Uterus (tissue), 4 donors: ENCODE data around the gene GTF3C5. TPM values are rescaled to one million over a fixed set of nuclear protein-coding genes. Genes with fewer than 3 reads are reported as not detected.

Experiments used
- DNase-seq, 2 donors: peaks; one replicate each; pipeline ENCODE4 v3.0.0-alpha.2; 2019 to 2020
- H3K27ac ChIP-seq, 2 donors: fragments of 200-600 bp; sonication (generic); 1 replicate in 1 of 2; 2 replicates in 1 of 2; pipeline ENCODE4 v1.5.1; 2016 to 2018
- H3K27me3 ChIP-seq, 2 donors: fragments of 200-600 bp; sonication (generic); one replicate each; pipeline ENCODE4 v1.5.1; 2018 to 2019; ENCODE audit warnings: control low read depth in 1 of 2
- H3K36me3 ChIP-seq, 2 donors: fragments of 200-600 bp; sonication (generic); one replicate each; pipeline ENCODE4 v1.5.1; 2019; ENCODE audit warnings: control low read depth in 1 of 2
- H3K4me1 ChIP-seq, 2 donors: fragments of 200-600 bp; sonication (generic); one replicate each; pipeline ENCODE4 v1.5.1; 2018 to 2019; ENCODE audit warnings: control low read depth in 1 of 2
- H3K4me3 ChIP-seq, 2 donors: fragments of 200-600 bp; sonication (generic); 1 replicate in 1 of 2; 2 replicates in 1 of 2; pipeline ENCODE4 v1.5.1; 2018 to 2019; ENCODE audit warnings: mild to moderate bottlenecking in 1 of 2
- H3K9me3 ChIP-seq, 2 donors: fragments of 200-600 bp; sonication (generic); one replicate each; pipeline ENCODE4 v1.5.1; 2019; ENCODE audit warnings: control low read depth in 1 of 2
- CTCF ChIP-seq, 4 experiments: fragments of 200-600 bp in 2 of 4; fragments of 450-650 bp in 2 of 4; sonication (generic) in 2 of 4; IDR thresholded peaks; one replicate each; pipeline ENCODE4 v1.5.1; 2016 to 2019; ENCODE audit warnings: antibody characterized with exemption in 4 of 4, mild to moderate bottlenecking in 2 of 4, moderate library complexity in 1 of 4
- POLR2A ChIP-seq, 2 donors: fragments of 450-650 bp; IDR thresholded peaks; one replicate each; pipeline ENCODE4 v1.6.1; 2016; ENCODE audit warnings: antibody characterized with exemption in 2 of 2, mild to moderate bottlenecking in 1 of 2, moderate library complexity in 1 of 2
- intact Hi-C: fragments of 100-400 bp; cut with DNase I; formaldehyde crosslinking; loops from one replicate; pipeline ENCODE4 v1.15.1; 2023; ENCODE audit warnings: low total_unique reads
- total RNA-seq, 4 donors: library from RNA; depleted of rRNA in 3 of 4; stranded (reverse); fragments of >200 nt in 3 of 4; gene quantifications; one replicate each; pipeline versions ENCODE4 v1.1.0 to v1.2.4, GENCODE V29; 2014 to 2023
- donor health status: DM: yes; HTN: yes; CAD: no.

GTF3C5 gene
- total RNA-seq, 4 donors from 2014 or later, result 26.6 to 52.8 (median 37.1) TPM

- intact Hi-C loops, result no loop called here
Observed at GRCh38 chr9:133049043-133049442, 18.2 kb downstream of the GTF3C5 start.

GRCh38 chr9:133050142-133050541, 19.3 kb downstream of the GTF3C5 start:
- no peaks in the 10 kb centered on the region for H3K36me3 ChIP-seq
- no peaks in the 10 kb centered on the region for H3K4me1 ChIP-seq
- no peak for TF ChIP-seq POLR2A (IDR thresholded peaks at IDR 0.05)
- TF ChIP-seq CTCF (IDR thresholded peaks at IDR 0.05), result no peak
- no peak overlapping the region for H3K27ac ChIP-seq
- intact Hi-C loops, result no loop called here
- no peak overlapping the region for H3K4me3 ChIP-seq
- no peaks in the 10 kb centered on the region for H3K9me3 ChIP-seq
- H3K27me3 ChIP-seq, result no peaks in the 10 kb centered on the region
- no peak for DNase-seq

More at GRCh38 chr9:133049043-133049442, 18.2 kb downstream of the GTF3C5 start:
- Histone ChIP-seq H3K27ac (no peak overlapping the region), H3K9me3 (no peaks in the 10 kb centered on the region), H3K36me3 (no peaks in the 10 kb centered on the region), H3K27me3 (no peaks in the 10 kb centered on the region), H3K4me1 (no peaks in the 10 kb centered on the region), H3K4me3 (no peak overlapping the region)
- DNase-seq, result no peak
- no peak for TF ChIP-seq CTCF (IDR thresholded peaks at IDR 0.05)
- no peak for TF ChIP-seq POLR2A (IDR thresholded peaks at IDR 0.05)

GRCh38 chr9:133050781-133051180, 20.0 kb downstream of the GTF3C5 start:
- H3K9me3 ChIP-seq, result no peaks in the 10 kb centered on the region
- H3K27ac ChIP-seq, result no peak overlapping the region
- H3K4me1 ChIP-seq, result no peaks in the 10 kb centered on the region
- H3K27me3 ChIP-seq, result no peaks in the 10 kb centered on the region
- no peak for DNase-seq
- H3K36me3 ChIP-seq, result no peaks in the 10 kb centered on the region
- intact Hi-C loops, result no loop called here
- TF ChIP-seq POLR2A (IDR thresholded peaks at IDR 0.05) (no peak), CTCF (IDR thresholded peaks at IDR 0.05) (no peak)
- H3K4me3 ChIP-seq, result no peak overlapping the region

GRCh38 chr9:133051281-133051900, 20.6 kb downstream of the GTF3C5 start:
- Histone ChIP-seq H3K4me3 (no peak overlapping the region), H3K27ac (no peak overlapping the region), H3K4me1 (no peaks in the 10 kb centered on the region), H3K9me3 (no peaks in the 10 kb centered on the region), H3K27me3 (no peaks in the 10 kb centered on the region), H3K36me3 (no peaks in the 10 kb centered on the region)
- intact Hi-C loops, result no loop called here
- no peak for TF ChIP-seq CTCF (IDR thresholded peaks at IDR 0.05)
- TF ChIP-seq POLR2A (IDR thresholded peaks at IDR 0.05), result no peak
- no peak for DNase-seq

GRCh38 chr9:133051966-133052539, 21.3 kb downstream of the GTF3C5 start:
- Histone ChIP-seq H3K36me3 (no peaks in the 10 kb centered on the region), H3K27me3 (no peaks in the 10 kb centered on the region), H3K27ac (no peak overlapping the region), H3K4me3 (no peak overlapping the region), H3K9me3 (no peaks in the 10 kb centered on the region), H3K4me1 (no peaks in the 10 kb centered on the region)
- DNase-seq, result no peak
- intact Hi-C loops, result no loop called here
- TF ChIP-seq CTCF (IDR thresholded peaks at IDR 0.05) (no peak), POLR2A (IDR thresholded peaks at IDR 0.05) (no peak)
